Caki2 (cell line): ENCODE data around the gene ENAH. TPM values are rescaled to one million over a fixed set of nuclear protein-coding genes. Genes with fewer than 3 reads are reported as not detected.

Source experiments
- DNase-seq: peaks from one replicate; pipeline ENCODE4 v3.0.0-alpha.2; 2015; ENCODE audit warnings: low read depth
- in situ Hi-C: cut with HindIII; loops from 2 replicates; pipeline ENCODE4 v1.10.0; 2016; ENCODE audit warnings: low sequenced_read_pairs, low pct_unique_long_range_greater_than_20kb, mixed read lengths
- total RNA-seq: library from RNA; depleted of rRNA; stranded (reverse); fragments of >200 nt; shearing (Covaris generic); gene quantifications from 2 replicates; pipeline ENCODE4 v1.2.3, GENCODE V29; 2014; ENCODE audit warnings: low replicate concordance

ENAH gene
- total RNA-seq, 1 experiment from 2014 or later: 69.6 TPM

DNA sequence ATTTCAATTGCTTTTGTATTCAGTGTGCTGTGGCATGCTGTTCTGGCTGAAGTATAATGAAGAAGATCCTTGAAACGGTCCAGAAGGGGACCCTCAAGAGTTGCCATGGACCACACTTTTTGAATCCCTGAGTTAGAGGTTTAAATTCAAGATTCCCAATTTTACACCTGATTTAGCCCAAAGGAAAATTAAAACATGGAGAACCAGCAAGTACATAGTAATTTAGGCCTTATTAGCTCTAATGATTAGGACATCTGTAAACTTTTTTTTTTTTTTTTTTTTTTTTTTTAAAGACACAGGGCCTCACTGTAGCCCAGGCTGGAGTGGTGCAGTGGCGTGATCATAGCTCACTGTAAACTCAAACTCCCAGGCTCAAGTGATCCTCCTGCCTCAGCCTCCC lies 107.3 kb downstream of the ENAH start:
- in situ Hi-C loops: no loop called here
- no peak for DNase-seq

DNA sequence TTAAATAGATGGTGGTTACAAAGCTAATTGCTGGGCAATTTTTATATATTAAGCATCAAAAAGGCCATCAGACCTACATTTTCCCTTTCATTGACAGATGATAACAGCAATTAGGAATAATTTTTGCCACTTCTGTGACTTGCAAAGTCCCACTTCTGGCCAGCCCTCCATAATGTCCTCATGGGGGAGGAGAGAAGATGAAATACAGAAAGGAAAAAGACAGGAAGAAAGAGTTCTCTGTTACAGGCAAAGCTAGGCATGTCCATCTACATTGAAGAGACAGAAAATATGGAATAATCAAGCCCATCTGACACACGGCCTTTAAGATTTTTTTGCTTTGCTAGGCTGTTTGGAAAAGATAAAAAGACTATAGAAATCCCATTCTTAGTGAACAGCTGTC lies 108.0 kb downstream of the ENAH start:
- in situ Hi-C loops: no loop called here
- DNase-seq: no peak

DNA sequence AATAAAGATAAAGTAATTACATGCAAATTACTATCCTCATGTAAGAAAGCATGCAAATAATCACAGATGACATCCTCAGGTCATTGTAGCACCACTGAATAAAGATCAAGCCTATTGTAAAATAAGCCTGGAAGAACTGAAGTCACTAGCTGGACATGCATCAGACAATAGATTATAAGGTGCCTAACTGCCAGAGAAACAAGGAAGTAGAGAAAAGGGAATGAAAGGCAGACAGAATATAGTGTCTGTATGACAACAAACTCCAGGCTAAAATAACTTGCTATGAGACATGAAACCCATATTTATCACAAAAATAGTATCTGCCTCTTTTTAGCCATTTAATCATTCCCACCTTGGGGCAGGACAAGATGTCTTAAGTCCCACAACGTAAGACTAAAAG lies 108.7 kb downstream of the ENAH start:
- in situ Hi-C loops: no loop called here
- no peak for DNase-seq

DNA sequence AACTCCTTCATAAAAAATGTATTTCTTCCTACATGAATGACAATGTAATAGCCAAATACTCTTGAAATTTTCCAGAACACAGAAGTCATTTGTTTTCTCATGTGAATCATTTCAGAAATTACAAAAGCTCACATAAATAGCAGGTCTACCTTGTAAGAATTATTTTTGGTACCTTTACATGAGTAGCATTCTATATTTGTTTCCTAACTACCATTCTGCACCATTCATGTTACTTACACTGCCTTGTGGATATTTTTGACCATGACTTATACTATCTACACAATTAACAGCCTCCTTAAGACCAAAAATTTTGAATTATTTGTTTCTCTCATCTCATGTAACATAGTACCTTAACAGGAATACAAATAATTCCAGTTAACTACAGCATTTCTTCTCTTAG lies 109.6 kb downstream of the ENAH start:
- DNase-seq: no peak
- in situ Hi-C loops: no loop called here

DNA sequence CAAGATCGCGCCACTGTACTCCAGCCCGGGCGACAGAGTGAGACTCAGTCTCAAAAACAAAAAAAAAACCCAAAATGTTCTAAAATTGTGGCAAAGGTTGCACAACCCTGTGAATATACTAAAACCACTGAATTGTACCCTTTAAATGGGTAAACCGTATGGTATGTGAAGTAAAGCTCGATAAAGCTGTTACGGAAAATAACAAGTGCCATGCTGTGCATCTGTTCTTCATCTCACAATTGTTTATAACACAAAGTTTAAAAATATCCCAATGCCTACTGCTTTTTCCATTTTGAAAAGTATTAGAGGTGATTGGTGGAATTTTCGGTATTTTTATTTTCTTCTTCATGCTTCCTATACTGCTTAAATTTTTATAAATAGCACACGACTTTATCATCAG lies 111.5 kb downstream of the ENAH start:
- DNase-seq: no peak
- in situ Hi-C loops: no loop called here

DNA sequence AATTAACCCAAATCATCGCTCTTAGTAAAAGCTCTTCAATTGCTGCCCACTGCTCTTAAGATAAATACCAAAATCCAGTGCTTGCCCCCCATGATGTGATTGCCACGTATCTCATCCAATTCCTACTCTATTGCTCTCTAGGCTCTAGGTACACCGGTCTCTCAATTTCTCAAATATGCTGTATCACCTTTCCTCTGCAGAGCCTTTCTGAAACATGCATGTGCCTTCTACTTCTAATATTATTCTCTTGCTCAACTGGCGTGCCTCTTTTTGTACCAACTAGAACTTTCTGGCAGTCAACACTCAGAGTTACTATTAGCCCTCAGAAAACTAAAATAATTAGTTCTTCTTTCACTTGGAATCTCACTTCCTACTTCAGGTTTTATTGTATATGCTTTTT lies 113.3 kb downstream of the ENAH start:
- no peak for DNase-seq

DNA sequence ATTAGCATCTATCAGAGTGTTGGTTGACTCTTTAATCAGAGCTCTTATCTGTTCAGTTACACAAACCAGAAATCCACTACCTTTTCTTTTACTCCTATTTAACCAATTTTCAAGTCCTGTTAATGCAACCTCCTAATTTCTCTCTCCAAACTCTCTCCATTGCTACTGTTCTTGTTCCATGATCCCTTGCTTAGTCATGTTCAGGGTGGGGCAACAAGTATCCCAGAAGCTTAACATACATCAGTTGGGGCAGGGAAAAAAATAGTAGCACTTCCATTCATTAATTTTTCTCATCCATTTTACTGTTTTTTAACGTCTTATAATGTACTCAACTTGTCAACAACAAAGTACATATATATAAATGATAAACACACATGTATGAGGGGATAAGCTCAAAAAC lies 113.9 kb downstream of the ENAH start:
- in situ Hi-C loops: no loop called here
- no peak for DNase-seq

More for the DNA sequence above, 113.3 kb downstream of the ENAH start:
- in situ Hi-C loops: no loop called here

DNA sequence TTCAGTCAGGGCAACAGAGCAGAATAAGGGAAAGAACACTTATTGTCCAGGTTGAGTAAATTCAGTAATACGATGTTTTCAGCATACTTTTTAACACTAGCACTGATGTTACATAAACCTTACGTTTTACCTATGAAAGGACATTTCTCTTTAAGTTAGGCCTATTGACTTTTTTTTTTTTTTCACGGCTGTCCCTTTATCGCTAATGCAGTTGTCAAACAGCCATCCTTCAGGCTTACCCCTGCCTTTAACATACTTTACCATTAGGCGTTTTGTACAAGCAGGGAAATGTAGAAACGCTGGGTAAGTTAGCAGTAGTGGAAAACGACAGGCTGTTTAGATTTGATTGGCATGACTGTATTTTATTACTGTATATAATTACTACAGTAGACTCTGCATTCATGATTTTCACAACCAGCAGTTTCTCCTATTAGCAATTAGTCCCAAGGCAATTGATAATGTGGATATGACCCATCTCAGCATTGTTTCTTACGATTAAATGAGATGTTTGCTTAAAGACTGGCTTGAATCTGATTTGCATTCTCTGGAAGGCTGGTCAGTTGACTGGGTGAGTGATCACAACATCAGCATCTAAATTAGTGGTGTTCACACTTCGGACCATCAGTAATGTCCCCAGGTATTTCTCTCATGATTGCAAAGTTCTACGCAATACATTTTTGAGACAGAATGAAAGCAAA lies 115.2 kb downstream of the ENAH start:
- in situ Hi-C loops: no loop called here

DNA sequence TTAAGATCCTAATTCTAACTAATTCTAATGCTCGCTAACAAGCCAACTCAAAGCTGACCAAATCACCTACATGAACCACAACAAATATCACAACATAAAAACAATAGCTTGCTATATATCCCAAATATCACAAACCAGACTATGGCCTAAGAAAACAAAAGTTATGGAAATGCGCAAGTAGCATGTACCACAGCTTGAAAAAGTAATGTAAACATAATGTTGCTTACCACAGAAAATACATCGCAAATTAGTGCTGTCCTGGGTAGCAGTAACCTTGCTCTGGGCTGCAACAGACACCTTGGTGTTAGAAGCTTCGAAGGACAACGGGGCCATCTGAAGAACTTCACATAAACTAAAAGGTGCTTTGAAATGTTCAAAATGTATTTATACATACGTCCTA lies 117.6 kb downstream of the ENAH start:
- no peak for DNase-seq
- in situ Hi-C loops: no loop called here

More for the DNA sequence above, 115.2 kb downstream of the ENAH start:
- DNase-seq: no peak

DNA sequence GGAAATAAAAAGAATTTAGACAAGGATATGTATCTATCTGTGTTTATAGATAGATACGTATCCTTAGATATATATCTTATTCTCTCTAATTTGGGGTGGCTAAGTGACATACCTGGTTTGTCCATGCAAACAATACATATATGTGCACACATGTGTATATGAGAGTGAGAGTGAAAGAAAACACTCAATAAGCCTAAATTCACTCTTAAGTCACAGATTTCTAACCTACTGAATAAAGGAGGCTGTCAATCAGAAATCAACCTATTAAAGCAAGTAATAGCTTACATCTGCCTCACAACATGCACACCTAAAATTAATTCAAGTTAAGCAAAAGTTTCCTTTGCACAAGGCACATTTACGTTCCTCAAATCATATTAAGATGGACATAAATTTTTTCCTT lies 118.2 kb downstream of the ENAH start:
- in situ Hi-C loops: no loop called here
- DNase-seq: no peak

DNA sequence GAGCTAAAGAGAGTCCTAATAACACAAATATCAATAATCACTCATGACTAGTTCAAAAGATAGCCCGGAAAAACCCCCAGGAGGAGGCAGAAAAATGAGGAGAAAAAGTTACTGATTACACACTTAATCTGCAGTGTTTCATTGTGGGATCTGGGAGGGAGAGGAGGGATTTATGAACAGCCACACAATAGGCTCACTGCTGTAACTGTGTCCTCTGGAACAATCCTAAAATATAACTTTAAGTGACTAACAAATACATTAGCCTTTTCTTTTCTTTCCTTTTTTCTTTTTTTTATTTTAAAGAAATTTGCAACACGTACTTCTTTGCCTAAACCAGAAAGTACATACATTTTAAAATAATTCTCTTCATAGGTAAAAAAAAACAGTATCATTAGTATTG lies 118.8 kb downstream of the ENAH start:
- in situ Hi-C loops: no loop called here
- DNase-seq: no peak

DNA sequence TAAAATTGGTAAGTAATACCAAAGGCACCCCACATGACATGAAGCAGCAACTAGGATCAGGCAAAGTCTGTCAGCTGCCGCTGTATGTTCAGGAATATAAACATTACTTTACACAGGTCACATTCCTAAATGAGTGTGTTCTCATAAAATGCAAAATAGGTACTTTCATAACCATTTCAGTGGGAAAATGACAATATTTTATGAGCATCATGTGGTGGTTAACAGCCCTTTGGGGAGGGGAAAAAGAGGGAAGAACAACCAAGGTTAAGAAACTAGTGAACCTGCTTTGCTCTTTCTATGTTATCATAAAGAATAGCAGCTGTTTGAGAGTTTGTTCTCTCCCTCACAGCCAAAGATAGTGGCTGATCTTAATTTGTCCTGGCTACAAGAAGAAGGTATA lies 119.7 kb downstream of the ENAH start:
- no peak for DNase-seq
- in situ Hi-C loops: no loop called here

DNA sequence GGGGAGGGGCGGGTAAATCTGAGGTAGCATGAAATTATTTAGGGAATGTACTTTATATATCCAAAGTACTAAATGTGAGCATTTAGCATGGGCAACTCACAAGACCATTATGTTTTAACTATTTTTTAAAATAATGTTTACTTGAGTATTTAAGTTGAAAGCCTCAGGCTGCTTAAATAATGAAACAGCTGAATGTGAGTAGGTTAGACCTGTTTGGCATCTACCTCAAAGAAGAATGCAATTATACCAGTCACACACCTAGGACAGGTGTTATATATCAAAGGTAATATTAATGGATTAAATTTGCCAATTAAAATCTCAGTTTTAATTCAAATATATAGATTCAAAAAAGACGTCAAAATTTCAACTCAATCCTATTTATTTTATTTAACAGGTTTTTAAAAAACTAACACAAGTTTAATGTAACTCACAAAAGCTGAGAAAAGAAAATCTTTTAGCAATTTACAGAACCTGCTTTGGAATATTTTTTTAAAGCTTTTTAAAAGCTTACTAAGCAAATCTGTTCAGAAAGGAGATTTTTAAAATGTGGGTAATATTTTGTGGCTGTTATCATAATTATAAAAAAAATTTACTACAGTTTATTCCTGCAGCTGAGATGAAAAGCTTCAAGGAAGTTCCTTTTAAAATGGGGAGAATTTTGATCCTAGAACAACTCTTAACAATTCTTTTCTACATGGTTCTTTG lies 120.5 kb downstream of the ENAH start:
- no peak for DNase-seq
- in situ Hi-C loops: no loop called here

DNA sequence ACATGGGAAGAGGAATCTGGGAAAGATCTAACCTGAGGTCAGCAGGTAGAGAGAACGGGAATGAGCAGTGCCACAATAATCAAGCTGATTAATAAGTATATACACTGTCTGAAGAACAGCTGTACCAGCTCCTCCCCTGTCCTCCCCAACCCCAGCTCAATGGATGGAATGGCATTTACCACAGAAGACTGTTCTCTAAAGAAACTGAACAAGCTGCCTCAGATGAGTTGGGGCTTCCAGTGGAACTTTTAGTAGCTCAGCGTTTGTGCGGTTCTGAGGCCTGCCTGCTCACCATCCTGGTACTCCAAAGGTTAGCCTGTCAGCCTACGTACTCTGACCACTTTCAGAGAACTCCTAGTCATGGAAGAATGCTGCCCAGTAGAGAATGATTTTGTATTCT lies 123.2 kb downstream of the ENAH start:
- DNase-seq: no peak
- in situ Hi-C loops: no loop called here

DNA sequence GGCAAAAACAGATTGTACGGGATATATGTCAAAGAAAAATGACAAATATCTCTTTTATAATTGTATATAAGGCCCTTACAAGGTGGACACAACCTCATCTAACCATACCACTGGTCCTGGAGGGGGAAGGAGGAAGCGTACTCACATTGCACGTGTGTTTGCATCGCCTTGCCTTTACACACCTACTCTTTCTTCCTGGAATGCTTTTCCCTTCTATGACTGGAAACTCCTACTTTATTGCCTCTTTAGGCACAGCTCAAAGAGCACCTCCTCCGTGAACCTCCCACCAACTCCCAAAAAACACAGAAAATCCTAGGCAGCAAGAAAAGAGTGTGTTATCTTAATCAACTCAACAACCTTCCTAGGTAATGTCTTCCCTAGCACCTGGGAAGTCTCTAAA lies 125.3 kb downstream of the ENAH start:
- no peak for DNase-seq
- in situ Hi-C loops: no loop called here

DNA sequence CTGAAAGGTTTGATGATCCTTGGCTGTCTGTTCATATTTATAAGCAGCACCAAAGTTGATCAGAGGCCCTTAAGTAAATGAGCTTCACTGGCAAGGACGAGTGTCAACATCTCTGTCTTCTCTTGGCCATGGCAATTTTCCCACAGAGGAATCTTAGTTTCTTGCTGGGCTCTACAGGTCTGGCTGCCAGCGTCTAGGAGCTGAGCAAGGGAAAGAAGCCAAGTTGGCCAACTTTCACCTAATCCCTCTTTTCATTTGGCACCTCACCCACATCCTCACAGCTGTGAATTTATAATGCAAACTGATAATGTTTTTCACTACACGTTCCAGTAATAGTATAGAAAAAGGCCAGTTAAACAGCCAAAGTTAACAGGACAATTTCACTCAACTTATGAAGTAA lies 126.0 kb downstream of the ENAH start:
- in situ Hi-C loops: no loop called here
- no peak for DNase-seq

DNA sequence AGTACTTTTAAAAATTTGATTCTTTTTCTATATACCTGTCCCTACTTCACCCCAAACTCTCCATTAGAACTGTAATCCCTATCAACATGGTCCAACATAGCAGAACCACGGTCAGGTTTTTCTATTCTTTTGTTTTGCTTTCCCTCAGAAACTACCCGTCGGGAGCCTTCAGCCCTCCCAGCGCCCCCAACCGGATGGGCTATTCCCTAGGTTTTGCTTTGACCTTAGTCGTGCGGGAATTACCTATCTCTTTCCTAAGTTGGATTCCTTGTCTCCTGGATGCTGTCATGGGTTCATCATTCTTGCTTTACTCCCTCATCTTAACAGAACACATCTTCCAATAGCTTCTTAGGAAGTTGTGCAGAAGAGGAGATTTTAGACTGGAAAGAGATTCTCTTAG lies 127.5 kb downstream of the ENAH start:
- in situ Hi-C loops: no loop called here
- DNase-seq: no peak

DNA sequence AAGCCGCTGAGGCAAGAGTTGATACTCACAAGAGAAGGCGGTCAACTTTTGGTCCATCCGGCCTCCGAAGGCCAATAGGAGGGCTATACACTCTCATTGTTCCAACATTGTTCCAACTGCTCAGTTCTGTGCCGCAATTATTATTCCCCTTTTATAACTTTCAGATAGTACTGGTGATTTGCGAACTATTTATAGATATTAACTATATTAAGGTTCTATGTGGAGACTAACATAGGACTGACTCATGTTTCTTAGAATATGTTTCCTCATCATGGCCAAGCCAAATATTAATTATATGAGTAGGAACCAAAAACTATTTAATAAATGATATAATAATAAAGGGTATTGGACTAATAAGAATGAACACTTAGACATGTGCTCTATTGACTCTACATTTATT lies 128.4 kb downstream of the ENAH start:
- in situ Hi-C loops: no loop called here
- no peak for DNase-seq

DNA sequence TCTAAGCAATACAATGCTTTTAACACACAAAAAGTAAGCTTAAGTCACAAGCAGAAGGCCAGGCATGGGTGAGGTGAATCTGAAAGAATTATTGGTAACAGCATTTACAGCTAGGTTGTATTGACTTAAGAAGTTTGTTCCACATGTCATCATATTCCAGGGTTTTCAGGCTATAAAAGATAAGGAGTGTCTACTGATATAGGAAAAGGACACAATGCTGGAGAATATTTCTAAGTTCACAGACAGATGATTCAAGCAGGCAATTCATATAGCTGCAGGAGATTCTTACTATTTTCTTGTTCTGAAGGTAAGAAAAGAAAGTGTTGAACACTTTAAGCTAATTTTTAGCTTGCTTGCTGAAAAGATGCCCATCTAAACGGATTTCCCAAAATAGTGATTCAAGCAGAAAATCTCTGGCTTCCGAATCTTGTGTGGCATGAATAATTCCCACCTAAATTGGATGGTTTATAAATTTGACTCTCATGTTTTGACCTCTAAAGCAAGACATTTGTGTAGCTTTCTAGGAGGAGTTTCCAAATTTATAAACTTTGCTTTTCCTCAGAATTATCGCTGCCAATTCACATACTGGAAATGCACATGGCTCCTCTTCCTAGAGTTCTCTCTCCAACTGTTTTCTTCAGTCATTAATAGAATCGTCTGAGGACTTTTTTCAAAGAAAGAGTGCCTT lies 129.5 kb downstream of the ENAH start:
- DNase-seq: no peak
- in situ Hi-C loops: no loop called here
